GM18526 (cell line): ENCODE measurements around the gene SRXN1.

Experiments
- POLR2A ChIP-seq: IDR thresholded peaks from 3 replicates; pipeline ENCODE4 v1.6.1; 2011; ENCODE audit not compliant: insufficient read length; ENCODE audit errors: extremely low read depth

The SRXN1 gene

GRCh38 chr20:610130-611046, 42.6 kb downstream of the SRXN1 start, which contains the start of gene TCF15:
TSS of gene TCF15 (minus strand) at chr20:610309. CDS start at chr20:610237, 72 bp downstream.
- no peak for TF ChIP-seq POLR2A

GRCh38 chr20:609371-609964, 43.5 kb downstream of the SRXN1 start:
- TF ChIP-seq POLR2A = no peak

GRCh38 chr20:608970-609369, 44.0 kb downstream of the SRXN1 start:
- no peak for TF ChIP-seq POLR2A

GRCh38 chr20:607476-607875, 45.5 kb downstream of the SRXN1 start:
- TF ChIP-seq POLR2A = no peak

- no peak for TF ChIP-seq POLR2A
These were observed 47.8 kb downstream of the SRXN1 start for GRCh38 chr20:605237-605636.

- no peak for TF ChIP-seq POLR2A
These were observed 49.8 kb downstream of the SRXN1 start for GRCh38 chr20:603116-603640.

- TF ChIP-seq POLR2A = no peak
These were observed 50.7 kb downstream of the SRXN1 start for GRCh38 chr20:602111-602970.

- TF ChIP-seq POLR2A = no peak
These were observed 52.3 kb downstream of the SRXN1 start for GRCh38 chr20:600736-601135.

GRCh38 chr20:600141-600540, 52.9 kb downstream of the SRXN1 start:
- TF ChIP-seq POLR2A = no peak

- no peak for TF ChIP-seq POLR2A
These were observed 54.7 kb downstream of the SRXN1 start for GRCh38 chr20:598133-598850.

- TF ChIP-seq POLR2A = no peak
These were observed 55.4 kb downstream of the SRXN1 start for GRCh38 chr20:597560-597959.
